B cell (primary cell): ENCODE data around the gene TAS2R38.

Source experiments
- CTCF ChIP-seq: fragments of 200-600 bp; IDR thresholded peaks from one replicate; pipeline ENCODE4 v1.8.0; 2022; ENCODE audit warnings: antibody characterized with exemption, mild to moderate bottlenecking
- EZH2 ChIP-seq: IDR thresholded peaks from 2 replicates; pipeline ENCODE4 v1.6.1; 2012; ENCODE audit warnings: borderline replicate concordance, low read depth, mild to moderate bottlenecking, moderate library complexity, low read length; ENCODE audit not compliant: insufficient read depth, poor library complexity, severe bottlenecking

DNA sequence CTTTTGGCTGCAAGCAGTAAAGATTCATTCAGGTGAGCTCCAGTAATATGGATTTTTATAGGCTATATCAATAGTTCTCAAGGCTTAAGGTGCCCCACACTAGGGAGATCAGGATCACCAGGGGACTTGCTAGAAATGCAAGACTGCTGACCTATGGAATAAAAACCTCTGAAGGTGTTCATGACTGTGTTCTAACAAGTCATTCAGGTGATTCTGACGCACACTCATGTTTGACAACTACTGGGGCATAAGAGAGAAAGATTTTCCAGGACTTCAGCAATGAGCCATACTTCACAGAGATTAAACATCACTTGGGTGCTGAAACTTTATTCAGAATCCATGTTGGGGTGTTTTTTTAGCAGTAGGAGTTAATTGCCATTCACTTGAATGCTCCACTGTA lies 4.8 kb upstream of the TAS2R38 start:
- TF ChIP-seq CTCF (no peak), EZH2 (no peak)
